GM12878 (cell line): ENCODE data around the gene CACNA2D4. TPM values are rescaled to one million over a fixed set of nuclear protein-coding genes. Genes with fewer than 3 reads are reported as not detected.

Experiments used
- ATAC-seq: fragments of 200-7000 bp; cut with Tn5 transposase; 3 replicates; pipeline ENCODE4 v1.9.1; 2020; ENCODE audit warnings: mild to moderate bottlenecking, moderate library complexity
- BruUV-seq: library from RNA; stranded (reverse); fragments of 400-500 nt; replicated peaks from 2 replicates; lab custom pipeline; 2021; lab: Mats Ljungman, UMichigan
- CTCF ChIA-PET: fragments of 300-600 bp; sonication (Branson Sonifier 250); formaldehyde crosslinking; extraction: SDS; loops from one replicate; lab custom pipeline; 2021; ENCODE audit warnings: inconsistent platforms; lab: Yijun Ruan, JAX
- POLR2A ChIA-PET: fragments of 350-600 bp; formaldehyde crosslinking; extraction: SDS; loops from one replicate; lab custom pipeline; 2021; ENCODE audit warnings: inconsistent platforms; lab: Charles Lee
- RAD21 ChIA-PET: fragments of 300-600 bp; sonication (Branson Sonifier 250); formaldehyde crosslinking; loops from one replicate; lab custom pipeline; 2023; ENCODE audit warnings: antibody characterized with exemption; ENCODE audit not compliant: unreplicated experiment; lab: Charles Lee
- SMC1A ChIA-PET: fragments of 300-600 bp; sonication (Branson Sonifier 250); formaldehyde crosslinking; loops from one replicate; lab custom pipeline; 2023; ENCODE audit not compliant: unreplicated experiment, uncharacterized antibody; lab: Charles Lee
- DNase-seq: peaks from one replicate; pipeline ENCODE4 v3.0.0-alpha.2; 2011; ENCODE audit warnings: low read depth, low spot score
- FAIRE-seq: peaks from 3 replicates; lab custom pipeline; 2011; peaks lifted over from hg19 to GRCh38; lab: Jason Lieb, UNC
- H2AFZ ChIP-seq: 2 replicates; pipeline ENCODE4 v1.6.0; 2011; ENCODE audit warnings: low read depth, low read length, control low read depth; ENCODE audit not compliant: control insufficient read depth
- H3K27ac ChIP-seq: 2 replicates; pipeline ENCODE4 v1.5.1; 2011; ENCODE audit warnings: control low read depth; ENCODE audit not compliant: control insufficient read depth, insufficient read depth
- H3K27me3 ChIP-seq, 2 experiments: replicated peaks in 1 of 2; 2 replicates each; pipeline versions ENCODE4 v1.6.0 to v1.6.1; 2011; ENCODE audit warnings: low read length in 1 of 2; ENCODE audit not compliant: control insufficient read depth in 2 of 2, insufficient read depth in 2 of 2
- H3K36me3 ChIP-seq, 2 experiments: 2 replicates each; pipeline ENCODE4 v1.5.1; 2011; ENCODE audit warnings: low read length in 1 of 2; ENCODE audit not compliant: control insufficient read depth in 2 of 2, insufficient read depth in 2 of 2
- H3K4me1 ChIP-seq: 2 replicates; pipeline ENCODE4 v1.6.1; 2011; ENCODE audit warnings: mild to moderate bottlenecking, low read length, moderate library complexity, mixed read lengths; ENCODE audit not compliant: control insufficient read depth, insufficient read depth
- H3K4me2 ChIP-seq: 2 replicates; pipeline ENCODE4 v1.6.0; 2011; ENCODE audit warnings: control low read depth; ENCODE audit not compliant: control insufficient read depth, insufficient read depth
- H3K4me3 ChIP-seq: fragments of 200-600 bp; sonication (generic); 2 replicates; pipeline ENCODE4 v1.5.1; 2016
- H3K79me2 ChIP-seq: 2 replicates; pipeline ENCODE4 v1.6.0; 2011; ENCODE audit warnings: low read length; ENCODE audit not compliant: control insufficient read depth, insufficient read depth
- H3K9ac ChIP-seq: 2 replicates; pipeline ENCODE4 v1.8.0; 2011; ENCODE audit warnings: low read length, control low read depth, mixed read lengths; ENCODE audit not compliant: control insufficient read depth, insufficient read depth
- H3K9me3 ChIP-seq: replicated peaks from 3 replicates; pipeline ENCODE4 v1.5.1; 2011; ENCODE audit warnings: mild to moderate bottlenecking, low read length; ENCODE audit not compliant: control insufficient read depth, insufficient read depth
- H4K20me1 ChIP-seq: 2 replicates; pipeline ENCODE4 v1.6.0; 2011; ENCODE audit not compliant: control insufficient read depth, insufficient read depth
- BRCA1 ChIP-seq: IDR thresholded peaks from 2 replicates; pipeline ENCODE4 v1.6.1; 2011; ENCODE audit warnings: low read depth, low read length, improper control_type of control experiment
- CUX1 ChIP-seq: IDR thresholded peaks from 2 replicates; pipeline ENCODE4 v1.6.1; 2012; ENCODE audit warnings: improper control_type of control experiment, low read depth, low read length; ENCODE audit not compliant: insufficient replicate concordance
- KDM1A ChIP-seq: fragments of 200-600 bp; sonication (generic); IDR thresholded peaks from 2 replicates; pipeline ENCODE4 v1.6.1; 2016; ENCODE audit warnings: borderline replicate concordance
- WGBS: methylation state at CpG from one replicate; pipeline ENCODE4 v1.1.6; 2016; ENCODE audit warnings: low lambda C conversion rate; ENCODE audit not compliant: insufficient replicate concordance, insufficient coverage; ENCODE audit errors: missing lambda C conversion rate; 5-methylcytosine and 5-hydroxymethylcytosine counted together
- in situ Hi-C: fragments of 300-500 bp; cut with MboI; formaldehyde crosslinking; loops from 9 replicates; pipeline ENCODE4 v1.14.3; 2018; ENCODE audit warnings: mixed read lengths
- intact Hi-C: fragments of 100-400 bp; cut with micrococcal nuclease; formaldehyde crosslinking; loops from one replicate; pipeline ENCODE4 v1.14.2; 2022; ENCODE audit not compliant: unreplicated experiment
- polyA plus RNA-seq, 11 experiments: library from polyadenylated mRNA; depleted of rRNA in 4 of 11; unstranded in 6 of 11; stranded (reverse) in 5 of 11; fragments of >200 nt; fragmentation: Nextera tagmentation in 4 of 11; fragmentation: Illumina TruSeq in 1 of 11; extraction: Ambion mirVana in 4 of 11; extraction: Trizol in 1 of 11; gene quantifications; 1 replicate in 1 of 11; 2 replicates in 10 of 11; pipeline versions ENCODE4 v1.2.1 to v1.2.3, GENCODE V29; 2011 to 2016; ENCODE audit warnings: inconsistent platforms in 2 of 11, missing spikeins in 2 of 11, low read depth in 1 of 11
- total RNA-seq, 4 experiments: library from RNA; depleted of rRNA in 3 of 4; stranded (reverse); fragments of >200 nt in 3 of 4; fragmentation: Illumina TruSeq in 1 of 4; extraction: Trizol in 1 of 4; gene quantifications; 2 replicates each; pipeline versions ENCODE4 v1.2.1 to v1.2.3, GENCODE V29; 2013 to 2021
- TF ChIP-seq, protein P1 (sequence below): fragments of 450-650 bp; IDR thresholded peaks from 2 replicates; pipeline ENCODE4 v1.6.1; 2017; ENCODE audit warnings: low read depth, mild to moderate bottlenecking, moderate library complexity

The CACNA2D4 gene
- total and polyA plus RNA-seq, 10 of the 15 experiments (the other 5 are each of a cell fraction or from before 2014, with no cell fraction given): 0.03 to 1.0 (median 0.65) TPM

DNA sequence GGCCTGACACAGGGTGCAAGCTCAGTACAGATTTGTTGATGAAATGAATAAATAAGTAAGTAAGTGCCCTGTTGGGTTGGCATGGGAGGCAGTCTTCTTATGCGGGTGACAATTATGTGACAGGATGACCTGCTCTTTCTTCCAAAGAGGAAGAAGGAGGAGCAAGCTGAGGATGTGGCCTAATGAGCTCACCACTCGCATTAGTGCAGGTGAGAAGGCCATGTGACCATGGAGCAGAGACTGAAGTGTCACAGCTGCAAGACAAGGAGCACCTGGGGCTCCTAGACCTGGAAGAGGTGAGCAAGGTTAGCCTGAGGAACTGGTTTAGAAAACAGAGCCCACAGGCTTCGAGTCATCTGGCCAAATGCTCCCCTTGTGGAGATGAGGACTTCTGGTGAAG lies 63.2 kb downstream of the CACNA2D4 start (continued):
- TF ChIP-seq CUX1: no peak
- TF ChIP-seq KDM1A: no peak
- no peak for TF ChIP-seq BRCA1

DNA sequence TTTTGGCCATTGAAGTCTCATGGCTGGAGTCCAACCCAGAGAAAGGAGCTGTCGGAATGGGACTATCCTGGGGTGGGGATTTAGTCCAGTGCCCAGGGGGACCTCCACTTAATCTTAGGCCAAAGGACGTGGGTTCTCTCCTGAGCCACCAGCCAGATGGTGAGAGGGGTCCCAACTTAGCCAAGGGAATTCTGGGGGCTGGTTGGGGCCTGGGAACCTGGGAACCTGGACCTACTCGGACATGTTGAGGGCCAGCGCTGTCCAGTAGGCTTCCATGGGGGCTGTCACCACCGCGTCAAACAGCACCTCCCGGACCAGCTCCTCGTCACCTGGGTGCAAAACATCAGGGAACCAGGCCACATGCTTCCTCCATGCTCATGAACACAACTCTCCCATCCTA lies 64.7 kb downstream of the CACNA2D4 start:
- H3K4me1 ChIP-seq: no peaks in the 10 kb centered on the region
- DNase-seq: no peak
- no peaks in the 10 kb centered on the region for H4K20me1 ChIP-seq
- H3K9ac ChIP-seq: no peak overlapping the region
- RAD21 ChIA-PET: no interaction called here
- no peak for ATAC-seq
- H3K79me2 ChIP-seq: no peaks in the 10 kb centered on the region
- BruUV-seq: no TSS peak
- H3K27me3 ChIP-seq: peaks cover 3% of the 10 kb centered on the region in 2 experiments; a peak in 3 of 4 replicates
- TF ChIP-seq, protein P1, sequence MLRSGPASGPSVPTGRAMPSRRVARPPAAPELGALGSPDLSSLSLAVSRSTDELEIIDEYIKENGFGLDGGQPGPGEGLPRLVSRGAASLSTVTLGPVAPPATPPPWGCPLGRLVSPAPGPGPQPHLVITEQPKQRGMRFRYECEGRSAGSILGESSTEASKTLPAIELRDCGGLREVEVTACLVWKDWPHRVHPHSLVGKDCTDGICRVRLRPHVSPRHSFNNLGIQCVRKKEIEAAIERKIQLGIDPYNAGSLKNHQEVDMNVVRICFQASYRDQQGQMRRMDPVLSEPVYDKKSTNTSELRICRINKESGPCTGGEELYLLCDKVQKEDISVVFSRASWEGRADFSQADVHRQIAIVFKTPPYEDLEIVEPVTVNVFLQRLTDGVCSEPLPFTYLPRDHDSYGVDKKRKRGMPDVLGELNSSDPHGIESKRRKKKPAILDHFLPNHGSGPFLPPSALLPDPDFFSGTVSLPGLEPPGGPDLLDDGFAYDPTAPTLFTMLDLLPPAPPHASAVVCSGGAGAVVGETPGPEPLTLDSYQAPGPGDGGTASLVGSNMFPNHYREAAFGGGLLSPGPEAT: no peak
- H3K27ac ChIP-seq: no peak overlapping the region
- H3K4me3 ChIP-seq: no peak overlapping the region
- no peak overlapping the region for H3K4me2 ChIP-seq
- no peak for FAIRE-seq
- intact Hi-C loops (no loop called here), in situ Hi-C loops (no loop called here)
- H3K9me3 ChIP-seq: no peaks in the 10 kb centered on the region
- POLR2A ChIA-PET: no interaction called here
- SMC1A ChIA-PET: no interaction called here
- WGBS: 40% methylated on average over 7 of the region's 8 CpGs
- no peak overlapping the region for H2AFZ ChIP-seq
- CTCF ChIA-PET: no interaction called here
- no peaks in the 10 kb centered on the region for H3K36me3 ChIP-seq
